Measurements from ENCODE around the gene TSPAN9. TPM values are rescaled to one million over a fixed set of nuclear protein-coding genes. Genes with fewer than 3 reads are reported as not detected.

TSPAN9 gene
- total RNA-seq, 1 donor from 2014 or later, result 40.9 TPM

GRCh38 chr12:3085341-3086139 lies 8.4 kb downstream of the TSPAN9 start:
- peak overlapping the region; percentile 20 for H3K27ac Mint-ChIP-seq (ENCODE audit: unreplicated experiment)
- Histone ChIP-seq H3K27ac (ENCODE audit: low read depth, low read length) (no peak overlapping the region), H3K79me2 (ENCODE audit: insufficient read depth, low read length) (peaks cover 45% of the 10 kb centered on the region), H3K9ac (ENCODE audit: low read length) (no peak overlapping the region), H4K20me1 (ENCODE audit: insufficient read depth, low read length) (peaks cover 39% of the 10 kb centered on the region), H3K4me2 (ENCODE audit: low read length) (no peak overlapping the region), H3K27me3 (ENCODE audit: insufficient read depth, low read length) (no peaks in the 10 kb centered on the region), H3K36me3 (ENCODE audit: insufficient read depth, low read length) (no peaks in the 10 kb centered on the region), H3K4me1 (ENCODE audit: insufficient read depth, low read length) (peaks cover 5% of the 10 kb centered on the region), H3K4me3 (ENCODE audit: insufficient read depth, low read depth, low read length) (no peak overlapping the region), H3K9me3 (ENCODE audit: insufficient read depth, low read depth, low read length) (no peaks in the 10 kb centered on the region), H2AFZ (ENCODE audit: low read depth, low read length) (no peak overlapping the region)
- no peak overlapping the region for H3K4me3 Mint-ChIP-seq (ENCODE audit: unreplicated experiment)
- DNase-seq (ENCODE audit: low read depth) (no peak), FAIRE-seq (no peak)
- peaks cover 20% of the 10 kb centered on the region for H3K36me3 Mint-ChIP-seq (ENCODE audit: low read depth, unreplicated experiment)
- no peaks in the 10 kb centered on the region for H3K9me3 Mint-ChIP-seq (ENCODE audit: unreplicated experiment)
- no peak for TF ChIP-seq CTCF (IDR thresholded peaks at IDR 0.05; ENCODE audit: insufficient read depth, low read depth, low read length)
- no peak for TF ChIP-seq EZH2 (IDR thresholded peaks at IDR 0.05; ENCODE audit: insufficient read depth, low read length)
- H3K27me3 Mint-ChIP-seq (ENCODE audit: low read depth, unreplicated experiment), result no peaks in the 10 kb centered on the region
- H3K4me1 Mint-ChIP-seq (ENCODE audit: low read depth, unreplicated experiment), result peaks cover 16% of the 10 kb centered on the region

DNA sequence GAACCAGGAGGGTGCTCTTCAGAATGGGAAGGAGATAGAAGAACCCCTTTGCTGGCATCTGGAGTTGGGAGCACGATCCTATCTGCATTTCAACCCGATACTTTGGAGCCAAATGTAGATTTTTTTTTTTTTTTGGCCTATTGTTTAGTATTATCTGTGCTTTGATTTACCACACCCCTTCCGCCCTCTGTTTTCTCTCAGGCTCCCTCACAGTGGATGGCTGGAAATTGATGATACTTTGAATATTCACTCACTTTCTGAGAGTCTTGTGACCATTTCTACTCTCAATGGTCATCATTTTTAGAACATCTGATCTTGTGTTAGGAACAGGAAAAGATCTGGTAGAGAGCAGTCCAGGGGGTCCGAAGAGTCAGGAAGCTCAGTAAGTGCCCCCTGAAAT lies 9.0 kb downstream of the TSPAN9 start:
- H2AFZ ChIP-seq (ENCODE audit: low read depth, low read length), result no peak overlapping the region
- no peaks in the 10 kb centered on the region for H3K27me3 ChIP-seq (ENCODE audit: insufficient read depth, low read length)
- Mint-ChIP-seq H3K9me3 (ENCODE audit: unreplicated experiment) (no peaks in the 10 kb centered on the region), H3K4me1 (ENCODE audit: low read depth, unreplicated experiment) (peaks cover 16% of the 10 kb centered on the region), H3K27ac (ENCODE audit: unreplicated experiment) (no peak overlapping the region), H3K27me3 (ENCODE audit: low read depth, unreplicated experiment) (peaks cover 2% of the 10 kb centered on the region), H3K4me3 (ENCODE audit: unreplicated experiment) (no peak overlapping the region), H3K36me3 (ENCODE audit: low read depth, unreplicated experiment) (peaks cover 20% of the 10 kb centered on the region)
- no peak overlapping the region for H3K4me3 ChIP-seq (ENCODE audit: insufficient read depth, low read depth, low read length)
- peaks cover 39% of the 10 kb centered on the region for H4K20me1 ChIP-seq (ENCODE audit: insufficient read depth, low read length)
- no peak overlapping the region for H3K4me2 ChIP-seq (ENCODE audit: low read length)
- H3K9ac ChIP-seq (ENCODE audit: low read length), result no peak overlapping the region
- H3K79me2 ChIP-seq (ENCODE audit: insufficient read depth, low read length), result peaks cover 38% of the 10 kb centered on the region
- DNase-seq (ENCODE audit: low read depth), result no peak
- H3K4me1 ChIP-seq (ENCODE audit: insufficient read depth, low read length), result peaks cover 5% of the 10 kb centered on the region
- H3K27ac ChIP-seq (ENCODE audit: low read depth, low read length), result no peak overlapping the region
- TF ChIP-seq EZH2 (IDR thresholded peaks at IDR 0.05; ENCODE audit: insufficient read depth, low read length) (no peak), CTCF (IDR thresholded peaks at IDR 0.05; ENCODE audit: insufficient read depth, low read depth, low read length) (no peak)
- no peaks in the 10 kb centered on the region for H3K9me3 ChIP-seq (ENCODE audit: insufficient read depth, low read depth, low read length)
- H3K36me3 ChIP-seq (ENCODE audit: insufficient read depth, low read length), result no peaks in the 10 kb centered on the region
- no peak for FAIRE-seq

- H3K36me3 ChIP-seq (ENCODE audit: insufficient read depth, low read length), result no peaks in the 10 kb centered on the region
- H3K4me3 Mint-ChIP-seq (ENCODE audit: unreplicated experiment), result no peak overlapping the region
- H3K9me3 ChIP-seq (ENCODE audit: insufficient read depth, low read depth, low read length), result no peaks in the 10 kb centered on the region
- H3K27me3 Mint-ChIP-seq (ENCODE audit: low read depth, unreplicated experiment), result peaks cover 2% of the 10 kb centered on the region
- DNase-seq (ENCODE audit: low read depth) (no peak), FAIRE-seq (no peak)
- H2AFZ ChIP-seq (ENCODE audit: low read depth, low read length), result no peak overlapping the region
- H3K27me3 ChIP-seq (ENCODE audit: insufficient read depth, low read length), result no peaks in the 10 kb centered on the region
- no peak overlapping the region for H3K27ac ChIP-seq (ENCODE audit: low read depth, low read length)
- H3K27ac Mint-ChIP-seq (ENCODE audit: unreplicated experiment), result no peak overlapping the region
- H3K36me3 Mint-ChIP-seq (ENCODE audit: low read depth, unreplicated experiment), result peaks cover 20% of the 10 kb centered on the region
- H3K9me3 Mint-ChIP-seq (ENCODE audit: unreplicated experiment), result no peaks in the 10 kb centered on the region
- peaks cover 16% of the 10 kb centered on the region for H3K4me1 Mint-ChIP-seq (ENCODE audit: low read depth, unreplicated experiment)
- H3K79me2 ChIP-seq (ENCODE audit: insufficient read depth, low read length), result peaks cover 33% of the 10 kb centered on the region
- H3K9ac ChIP-seq (ENCODE audit: low read length), result no peak overlapping the region
- peaks cover 5% of the 10 kb centered on the region for H3K4me1 ChIP-seq (ENCODE audit: insufficient read depth, low read length)
- TF ChIP-seq CTCF (IDR thresholded peaks at IDR 0.05; ENCODE audit: insufficient read depth, low read depth, low read length) (no peak), EZH2 (IDR thresholded peaks at IDR 0.05; ENCODE audit: insufficient read depth, low read length) (no peak)
- no peak overlapping the region for H3K4me3 ChIP-seq (ENCODE audit: insufficient read depth, low read depth, low read length)
- no peak overlapping the region for H3K4me2 ChIP-seq (ENCODE audit: low read length)
- peaks cover 40% of the 10 kb centered on the region for H4K20me1 ChIP-seq (ENCODE audit: insufficient read depth, low read length)
Measured at GRCh38 chr12:3086729-3087323, 9.6 kb downstream of the TSPAN9 start.
